GM06990 (cell line): ENCODE results near the gene EN2.

ENCODE experiments used
- DNase-seq: peaks from one replicate; pipeline ENCODE4 v3.0.0-alpha.2; 2011; ENCODE audit not compliant: insufficient read length; ENCODE audit errors: extremely low read depth
- H3K27me3 ChIP-seq: replicated peaks from 2 replicates; pipeline ENCODE4 v1.6.0; 2011; ENCODE audit warnings: low read length; ENCODE audit not compliant: control insufficient read depth, insufficient read depth
- H3K36me3 ChIP-seq: 2 replicates; pipeline ENCODE4 v1.5.1; 2011; ENCODE audit warnings: low read length; ENCODE audit not compliant: control insufficient read depth, insufficient read depth
- H3K4me3 ChIP-seq: replicated peaks from 2 replicates; pipeline ENCODE4 v1.5.1; 2011; ENCODE audit warnings: low read depth, mild to moderate bottlenecking, control low read depth, low read length
- TF ChIP-seq, protein P1 (sequence below): IDR thresholded peaks from 2 replicates; pipeline ENCODE4 v1.5.1; 2011; ENCODE audit warnings: low read length, control low read depth, mild to moderate bottlenecking, inconsistent platforms; ENCODE audit not compliant: insufficient read depth, poor library complexity, severe bottlenecking

EN2 gene

DNA sequence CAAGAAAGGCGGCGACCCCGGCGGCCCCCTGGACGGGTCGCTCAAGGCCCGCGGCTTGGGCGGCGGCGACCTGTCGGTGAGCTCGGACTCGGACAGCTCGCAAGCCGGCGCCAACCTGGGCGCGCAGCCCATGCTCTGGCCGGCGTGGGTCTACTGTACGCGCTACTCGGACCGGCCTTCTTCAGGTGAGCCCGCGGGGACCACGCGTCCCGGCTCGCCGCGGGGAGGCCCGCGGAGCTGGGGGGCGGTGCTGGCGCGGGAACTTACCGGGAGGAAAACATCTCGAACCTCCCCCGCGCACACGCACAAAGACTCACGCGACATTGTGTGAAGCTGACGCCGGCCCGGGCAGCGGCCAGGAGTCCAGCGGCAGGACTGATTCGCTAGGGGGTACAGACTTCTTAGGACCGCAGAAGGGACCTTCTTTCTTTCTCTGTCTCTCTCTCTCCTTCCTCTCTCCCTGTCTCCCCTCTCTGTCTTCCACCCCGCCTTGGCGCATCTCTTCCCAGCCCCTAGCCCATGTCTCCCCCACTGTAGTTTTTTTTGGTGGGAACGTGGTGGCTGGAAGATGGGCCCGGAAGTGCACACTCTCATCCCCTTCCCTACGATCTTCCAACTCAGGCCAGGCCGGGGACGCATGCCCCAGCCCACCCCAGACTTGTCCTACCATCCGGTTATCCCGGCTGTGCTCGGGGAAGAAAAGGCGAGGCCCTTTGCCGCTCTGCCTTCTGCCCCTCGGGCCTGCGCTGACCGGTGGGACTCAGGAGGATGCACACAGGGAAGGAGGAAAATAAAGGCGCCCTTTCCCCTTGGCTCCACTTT is 1.2 kb downstream of the EN2 start:
- no peak for DNase-seq
- peaks cover 3% of the 10 kb centered on the region; the same call in 1 of the 2 replicates for H3K27me3 ChIP-seq
- no peak overlapping the region for H3K4me3 ChIP-seq
- no peaks in the 10 kb centered on the region for H3K36me3 ChIP-seq
- TF ChIP-seq, protein P1, sequence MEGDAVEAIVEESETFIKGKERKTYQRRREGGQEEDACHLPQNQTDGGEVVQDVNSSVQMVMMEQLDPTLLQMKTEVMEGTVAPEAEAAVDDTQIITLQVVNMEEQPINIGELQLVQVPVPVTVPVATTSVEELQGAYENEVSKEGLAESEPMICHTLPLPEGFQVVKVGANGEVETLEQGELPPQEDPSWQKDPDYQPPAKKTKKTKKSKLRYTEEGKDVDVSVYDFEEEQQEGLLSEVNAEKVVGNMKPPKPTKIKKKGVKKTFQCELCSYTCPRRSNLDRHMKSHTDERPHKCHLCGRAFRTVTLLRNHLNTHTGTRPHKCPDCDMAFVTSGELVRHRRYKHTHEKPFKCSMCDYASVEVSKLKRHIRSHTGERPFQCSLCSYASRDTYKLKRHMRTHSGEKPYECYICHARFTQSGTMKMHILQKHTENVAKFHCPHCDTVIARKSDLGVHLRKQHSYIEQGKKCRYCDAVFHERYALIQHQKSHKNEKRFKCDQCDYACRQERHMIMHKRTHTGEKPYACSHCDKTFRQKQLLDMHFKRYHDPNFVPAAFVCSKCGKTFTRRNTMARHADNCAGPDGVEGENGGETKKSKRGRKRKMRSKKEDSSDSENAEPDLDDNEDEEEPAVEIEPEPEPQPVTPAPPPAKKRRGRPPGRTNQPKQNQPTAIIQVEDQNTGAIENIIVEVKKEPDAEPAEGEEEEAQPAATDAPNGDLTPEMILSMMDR = no peak

DNA sequence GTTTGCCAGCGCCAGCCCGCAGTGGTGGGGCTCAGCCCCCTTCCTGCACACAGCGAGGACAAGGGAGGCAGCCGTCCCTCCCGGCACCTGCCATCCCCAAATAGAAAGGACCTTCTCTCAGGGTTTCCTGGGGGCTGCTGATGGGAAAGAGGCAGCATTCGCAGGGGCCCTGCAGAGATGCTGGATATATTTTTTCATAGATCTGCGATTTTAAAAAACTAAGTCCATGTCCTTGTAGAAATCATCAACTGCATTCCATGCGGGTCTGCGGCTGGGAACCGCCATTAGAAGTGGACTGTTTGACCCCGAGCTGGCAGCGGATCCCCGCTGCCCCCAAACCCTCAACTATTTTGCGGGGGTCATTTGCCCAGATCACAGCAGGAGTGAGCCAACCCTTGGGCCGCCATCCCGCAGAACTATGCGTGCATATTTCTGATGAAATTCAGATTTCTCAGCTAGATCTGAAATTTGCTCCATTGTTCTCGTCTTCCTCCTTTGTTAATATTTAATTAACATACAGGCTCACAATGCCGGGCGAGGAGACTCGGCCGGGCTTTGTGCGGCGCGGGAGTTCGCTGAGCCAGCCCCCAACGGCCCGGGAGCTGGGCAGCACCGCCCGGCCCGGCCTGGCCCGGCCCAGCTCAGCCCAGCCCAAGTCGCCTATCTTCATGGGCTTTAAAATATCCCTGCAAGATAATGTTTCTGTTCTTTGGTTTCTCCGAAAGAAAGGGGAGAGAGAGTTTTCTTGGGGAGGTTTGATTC is 2.0 kb downstream of the EN2 start:
- Histone ChIP-seq H3K4me3 (no peak overlapping the region), H3K36me3 (no peaks in the 10 kb centered on the region), H3K27me3 (peaks cover 3% of the 10 kb centered on the region; the same call in 1 of the 2 replicates)
- TF ChIP-seq, protein P1 = no peak
- no peak for DNase-seq

DNA sequence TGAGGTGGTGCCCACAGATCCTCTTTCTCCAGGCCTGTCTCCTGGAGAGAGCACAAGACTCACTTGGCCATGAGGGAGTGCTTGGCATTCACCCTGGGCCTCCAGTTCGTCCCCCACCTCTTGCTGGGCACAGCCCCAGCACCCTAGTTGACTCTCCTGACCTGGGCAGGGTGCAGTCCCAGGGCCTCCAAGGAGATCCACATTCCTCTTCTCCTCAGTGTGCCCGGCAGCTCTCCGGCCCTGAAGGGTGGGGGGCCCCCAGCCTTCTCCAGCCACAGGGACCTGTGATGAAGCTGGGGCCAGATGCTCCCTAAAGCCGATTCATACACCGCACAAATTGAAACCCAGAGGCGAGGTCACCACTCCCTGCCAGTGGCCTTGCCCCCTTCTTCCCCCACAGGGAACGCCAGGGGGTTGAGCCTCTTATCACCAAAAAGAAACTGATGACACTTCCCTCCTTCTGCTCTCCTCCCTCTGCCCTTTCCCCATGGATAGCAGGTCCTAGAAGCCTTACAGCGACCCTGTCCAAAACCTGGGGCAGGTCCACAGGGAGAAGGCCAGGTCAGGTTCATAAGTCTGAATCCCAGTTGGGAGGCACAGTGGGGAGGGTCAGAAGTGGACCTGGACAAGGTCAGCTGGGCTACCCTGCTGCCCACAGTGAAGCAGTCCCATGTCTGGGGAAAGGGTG is 3.1 kb downstream of the EN2 start:
- Histone ChIP-seq H3K4me3 (no peak overlapping the region), H3K36me3 (no peaks in the 10 kb centered on the region), H3K27me3 (peaks cover 3% of the 10 kb centered on the region; the same call in 1 of the 2 replicates)
- TF ChIP-seq, protein P1 = no peak
- DNase-seq = no peak

DNA sequence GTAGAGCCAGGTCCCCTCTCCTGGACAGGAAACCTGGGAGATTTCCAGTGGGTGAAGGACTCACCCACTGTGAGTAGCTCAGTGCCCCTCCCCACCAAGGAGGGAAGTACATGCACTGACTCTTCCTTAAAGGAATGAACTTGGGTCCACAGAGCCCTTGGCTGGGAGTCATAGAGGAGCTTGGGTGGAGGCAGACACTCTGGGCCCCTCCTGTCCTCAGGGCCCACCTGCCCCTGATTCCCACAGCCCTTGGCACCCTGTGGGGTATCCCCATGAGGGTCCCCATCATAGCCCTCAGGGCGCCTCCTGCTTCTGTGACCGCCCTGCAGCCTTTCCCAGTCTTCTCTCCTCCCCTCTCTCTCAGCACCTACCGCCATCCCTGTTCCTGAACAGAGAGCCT is 3.7 kb downstream of the EN2 start:
- TF ChIP-seq, protein P1 = no peak
- no peaks in the 10 kb centered on the region for H3K36me3 ChIP-seq
- H3K27me3 ChIP-seq = peaks cover 6% of the 10 kb centered on the region; the same call in 1 of the 2 replicates
- no peak overlapping the region for H3K4me3 ChIP-seq
- no peak for DNase-seq

DNA sequence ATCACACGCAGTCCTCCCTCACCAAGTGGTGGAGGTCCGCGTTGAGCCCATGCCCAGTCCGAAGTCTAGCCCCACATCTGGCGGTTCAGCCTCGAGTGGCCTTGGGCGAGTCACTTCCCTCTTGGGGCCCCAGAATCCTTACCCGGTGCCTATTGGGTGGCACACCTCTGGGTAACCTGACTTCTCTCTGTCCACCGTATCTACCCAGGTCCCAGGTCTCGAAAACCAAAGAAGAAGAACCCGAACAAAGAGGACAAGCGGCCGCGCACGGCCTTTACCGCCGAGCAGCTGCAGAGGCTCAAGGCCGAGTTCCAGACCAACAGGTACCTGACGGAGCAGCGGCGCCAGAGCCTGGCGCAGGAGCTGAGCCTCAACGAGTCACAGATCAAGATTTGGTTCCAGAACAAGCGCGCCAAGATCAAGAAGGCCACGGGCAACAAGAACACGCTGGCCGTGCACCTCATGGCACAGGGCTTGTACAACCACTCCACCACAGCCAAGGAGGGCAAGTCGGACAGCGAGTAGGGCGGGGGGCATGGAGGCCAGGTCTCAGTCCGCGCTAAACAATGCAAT is 4.3 kb downstream of the EN2 start:
- DNase-seq = no peak
- TF ChIP-seq, protein P1 = no peak
- Histone ChIP-seq H3K27me3 (peaks cover 6% of the 10 kb centered on the region; the same call in 1 of the 2 replicates), H3K4me3 (no peak overlapping the region), H3K36me3 (no peaks in the 10 kb centered on the region)
